H9 (cell line): ENCODE results near the gene WDFY1. TPM values are rescaled to one million over a fixed set of nuclear protein-coding genes. Genes with fewer than 3 reads are reported as not detected.

Experiments used
- DNase-seq: peaks from one replicate; pipeline ENCODE4 v3.0.0-alpha.2; 2017
- H2AFZ ChIP-seq: one replicate; pipeline ENCODE4 v1.6.1; 2013; ENCODE audit warnings: mild to moderate bottlenecking, low read length, control low read depth, moderate library complexity
- H2AK5ac ChIP-seq: 2 replicates; pipeline ENCODE4 v1.6.1; 2013; ENCODE audit warnings: low read length, control low read depth, mixed read lengths; ENCODE audit not compliant: insufficient read length
- H2BK120ac ChIP-seq: one replicate; pipeline ENCODE4 v1.6.1; 2013; ENCODE audit warnings: low read depth, mild to moderate bottlenecking, low read length, control low read depth, inconsistent platforms; ENCODE audit not compliant: poor library complexity, severe bottlenecking
- H2BK12ac ChIP-seq: 2 replicates; pipeline ENCODE4 v1.6.1; 2013; ENCODE audit warnings: low read length, control low read depth, mixed read lengths, low read depth; ENCODE audit not compliant: insufficient read length
- H2BK15ac ChIP-seq: 2 replicates; pipeline ENCODE4 v1.6.1; 2013; ENCODE audit warnings: low read depth, low read length, control low read depth
- H2BK20ac ChIP-seq: one replicate; pipeline ENCODE4 v1.6.1; 2013; ENCODE audit warnings: low read depth, mild to moderate bottlenecking, low read length, control low read depth, inconsistent platforms; ENCODE audit not compliant: poor library complexity, severe bottlenecking
- H2BK5ac ChIP-seq: 2 replicates; pipeline ENCODE4 v1.6.1; 2013; ENCODE audit warnings: low read length, control low read depth, mixed read lengths; ENCODE audit not compliant: insufficient read length
- H3K14ac ChIP-seq: 2 replicates; pipeline ENCODE4 v1.6.1; 2013; ENCODE audit warnings: low read length, control low read depth; ENCODE audit not compliant: insufficient read depth
- H3K18ac ChIP-seq: 2 replicates; pipeline ENCODE4 v1.6.1; 2013; ENCODE audit warnings: low read depth, mild to moderate bottlenecking, mixed read lengths, low read length, control low read depth; ENCODE audit not compliant: insufficient read length
- H3K23ac ChIP-seq: 2 replicates; pipeline ENCODE4 v1.6.1; 2013; ENCODE audit warnings: low read length, control low read depth, mixed read lengths, low read depth; ENCODE audit not compliant: insufficient read length
- H3K23me2 ChIP-seq: 2 replicates; pipeline ENCODE4 v1.6.1; 2013; ENCODE audit warnings: low read depth, mild to moderate bottlenecking, mixed read lengths, low read length, control low read depth; ENCODE audit not compliant: insufficient read length, poor library complexity, severe bottlenecking
- H3K27ac ChIP-seq: 2 replicates; pipeline ENCODE4 v1.5.1; 2013; ENCODE audit warnings: low read length, control low read depth, mixed read lengths, low read depth; ENCODE audit not compliant: insufficient read length
- H3K27me3 ChIP-seq: 2 replicates; pipeline ENCODE4 v1.6.1; 2013; ENCODE audit warnings: low read length, control low read depth, inconsistent platforms; ENCODE audit not compliant: insufficient read depth
- H3K4ac ChIP-seq: 2 replicates; pipeline ENCODE4 v1.6.1; 2013; ENCODE audit warnings: low read depth, mild to moderate bottlenecking, control low read depth, inconsistent platforms, low read length, moderate library complexity
- H3K4me1 ChIP-seq: 2 replicates; pipeline ENCODE4 v1.6.1; 2013; ENCODE audit warnings: low read length, control low read depth, inconsistent platforms; ENCODE audit not compliant: insufficient read depth
- H3K4me2 ChIP-seq: 2 replicates; pipeline ENCODE4 v1.6.1; 2013; ENCODE audit warnings: low read length, control low read depth, mixed read lengths; ENCODE audit not compliant: insufficient read length, insufficient read depth
- H3K56ac ChIP-seq: 2 replicates; pipeline ENCODE4 v1.6.1; 2013; ENCODE audit warnings: low read depth, mild to moderate bottlenecking, mixed read lengths, low read length, control low read depth; ENCODE audit not compliant: insufficient read length
- H3K79me1 ChIP-seq: 2 replicates; pipeline ENCODE4 v1.6.1; 2013; ENCODE audit warnings: low read depth, mild to moderate bottlenecking, moderate library complexity, low read length, control low read depth, inconsistent platforms; ENCODE audit not compliant: insufficient read depth, poor library complexity, severe bottlenecking
- H3K79me2 ChIP-seq: 2 replicates; pipeline ENCODE4 v1.6.1; 2013; ENCODE audit warnings: low read length, control low read depth, inconsistent platforms; ENCODE audit not compliant: insufficient read depth
- H3K9ac ChIP-seq: 2 replicates; pipeline ENCODE4 v1.6.1; 2013; ENCODE audit warnings: low read length, control low read depth, mixed read lengths; ENCODE audit not compliant: insufficient read length; ENCODE audit errors: extremely low read depth
- H3K9me3 ChIP-seq: one replicate; pipeline ENCODE4 v1.6.1; 2013; ENCODE audit warnings: low read depth, low read length, inconsistent platforms; ENCODE audit not compliant: control insufficient read depth
- H3T11ph ChIP-seq: one replicate; pipeline ENCODE4 v1.6.1; 2013; ENCODE audit warnings: mild to moderate bottlenecking, low read length, control low read depth, inconsistent platforms
- H4K20me1 ChIP-seq: one replicate; pipeline ENCODE4 v1.6.1; 2013; ENCODE audit not compliant: control insufficient read depth, insufficient read length, insufficient read depth
- H4K5ac ChIP-seq: 2 replicates; pipeline ENCODE4 v1.6.1; 2013; ENCODE audit warnings: low read depth, mild to moderate bottlenecking, mixed read lengths, low read length, control low read depth; ENCODE audit not compliant: insufficient read length
- H4K8ac ChIP-seq: replicated peaks from 2 replicates; pipeline ENCODE4 v1.6.1; 2013; ENCODE audit warnings: low read length, control low read depth, mixed read lengths, low read depth; ENCODE audit not compliant: insufficient read length
- H4K91ac ChIP-seq: 2 replicates; pipeline ENCODE4 v1.6.1; 2013; ENCODE audit warnings: low read depth, mild to moderate bottlenecking, moderate library complexity, mixed read lengths, low read length, control low read depth; ENCODE audit not compliant: insufficient read length
- H3K27ac Mint-ChIP-seq, 3 experiments: 2 replicates in 2 of 3; 3 replicates in 1 of 3; pipeline ENCODE4 v1.8.0; 2020 to 2021; ENCODE audit warnings: mixed read lengths in 3 of 3, mild to moderate bottlenecking in 1 of 3, moderate library complexity in 1 of 3
- H3K27me3 Mint-ChIP-seq: 2 replicates; pipeline ENCODE4 v1.8.0; 2021; ENCODE audit warnings: low read depth, mild to moderate bottlenecking, moderate library complexity, mixed read lengths
- H3K36me3 Mint-ChIP-seq, 3 experiments: 2 replicates in 2 of 3; 3 replicates in 1 of 3; pipeline ENCODE4 v1.8.0; 2020 to 2021; ENCODE audit warnings: low read depth in 3 of 3, mixed read lengths in 3 of 3; ENCODE audit not compliant: insufficient read depth in 1 of 3
- H3K4me1 Mint-ChIP-seq, 2 experiments: 2 replicates each; pipeline ENCODE4 v1.8.0; 2020; ENCODE audit warnings: mixed read lengths in 2 of 2
- H3K4me3 Mint-ChIP-seq, 2 experiments: 2 replicates in 1 of 2; 3 replicates in 1 of 2; pipeline ENCODE4 v1.8.0; 2020 to 2021; ENCODE audit warnings: mild to moderate bottlenecking in 2 of 2, mixed read lengths in 2 of 2, moderate library complexity in 1 of 2
- H3K9me3 Mint-ChIP-seq, 2 experiments: 2 replicates in 1 of 2; 3 replicates in 1 of 2; pipeline ENCODE4 v1.8.0; 2020; ENCODE audit warnings: mild to moderate bottlenecking in 2 of 2, mixed read lengths in 2 of 2, moderate library complexity in 1 of 2
- CTCF ChIP-seq: fragments of 200-600 bp; sonication (generic); conservative IDR thresholded peaks from 3 replicates; pipeline ENCODE4 v1.8.0; 2021; ENCODE audit warnings: antibody characterized with exemption, mild to moderate bottlenecking
- WGBS: extraction: QIAGEN DNeasy Blood & Tissue Kit; methylation state at CpG from one replicate; pipeline ENCODE4 v1.1.7; 2013; ENCODE audit warnings: missing lambda C conversion rate, low lambda C conversion rate, mixed read lengths; ENCODE audit not compliant: insufficient read length; ENCODE audit errors: extremely low coverage; 5-methylcytosine and 5-hydroxymethylcytosine counted together
- total RNA-seq: library from RNA; stranded (reverse); gene quantifications from 2 replicates; pipeline ENCODE4 v1.2.1, GENCODE V29; 2021

WDFY1 gene
- total RNA-seq, 1 experiment from 2014 or later: 54.1 TPM

- Mint-ChIP-seq H3K27ac (no peak overlapping the region), H3K36me3 (peaks cover 11 to 16% (median 13%) of the 10 kb centered on the region in 3 experiments), H3K27me3 (peaks cover 2% of the 10 kb centered on the region), H3K4me3 (peak overlapping the region; percentile 97 to 99), H3K9me3 (no peaks in the 10 kb centered on the region; a peak in 1 of 5 replicates), H3K4me1 (peaks cover 40 to 44% of the 10 kb centered on the region in 2 experiments)
- H3K9me3 ChIP-seq: no peaks in the 10 kb centered on the region
- H2BK120ac ChIP-seq: no peak overlapping the region
- no peak overlapping the region for H3K56ac ChIP-seq
- H2AFZ ChIP-seq: no peak overlapping the region
- no peak overlapping the region for H2BK12ac ChIP-seq
- H3K27ac ChIP-seq: no peak overlapping the region
- H2AK5ac ChIP-seq: no peak overlapping the region
- no peak for DNase-seq
- H2BK5ac ChIP-seq: no peak overlapping the region
- peaks cover 10% of the 10 kb centered on the region for H3K79me1 ChIP-seq
- H3K4me2 ChIP-seq: peak overlapping the region; percentile 60
- H4K20me1 ChIP-seq: no peaks in the 10 kb centered on the region
- no peak for TF ChIP-seq CTCF
- no peak overlapping the region for H3T11ph ChIP-seq
- H3K27me3 ChIP-seq: no peaks in the 10 kb centered on the region
- H2BK20ac ChIP-seq: no peak overlapping the region
- H4K5ac ChIP-seq: no peak overlapping the region
- no peak overlapping the region for H4K8ac ChIP-seq
- peaks cover 25% of the 10 kb centered on the region; the same call in 1 of the 2 replicates for H3K79me2 ChIP-seq
- H3K23ac ChIP-seq: no peak overlapping the region
- H3K4me1 ChIP-seq: peaks cover 14% of the 10 kb centered on the region
- peak overlapping the region; percentile 21 for H3K9ac ChIP-seq
- peaks cover 2% of the 10 kb centered on the region for H3K23me2 ChIP-seq
- H3K18ac ChIP-seq: no peak overlapping the region
- H4K91ac ChIP-seq: no peak overlapping the region
- H3K4ac ChIP-seq: no peak overlapping the region
- WGBS: no CpG with 5 or more reads among the region's 7 CpGs
- H3K14ac ChIP-seq: no peak overlapping the region
- H2BK15ac ChIP-seq: no peak overlapping the region
These were observed 1.6 kb downstream of the WDFY1 start for GRCh38 chr2:223943561-223944008.
